Measurements from ENCODE around the gene TRRAP.

GRCh38 chr7:98866351-98866750 is 12.0 kb upstream of the TRRAP start:
- TF ChIP-seq CTCF (IDR thresholded peaks at IDR 0.05) (no peak), POLR2A (IDR thresholded peaks at IDR 0.05) (no peak)

Measured in body of pancreas (tissue), 4 donors.